T-helper 1 cell treated with Interleukin-12 subunit alpha and Interleukin-12 subunit beta and Interleukin-4 antibody, amounts not matched to agents 30 μg/mL and 1 μg/mL, for 36 hours (primary cell): ENCODE data around the gene POLD3.

Experiments used
- H3K27ac Mint-ChIP-seq: one replicate; pipeline ENCODE4 v1.8.0; 2021; ENCODE audit warnings: mild to moderate bottlenecking, mixed read lengths
- H3K27me3 Mint-ChIP-seq: one replicate; pipeline ENCODE4 v1.8.0; 2021; ENCODE audit warnings: low read depth, mixed read lengths
- H3K36me3 Mint-ChIP-seq: one replicate; pipeline ENCODE4 v1.8.0; 2021; ENCODE audit warnings: low read depth, mixed read lengths
- H3K4me1 Mint-ChIP-seq: one replicate; pipeline ENCODE4 v1.8.0; 2021; ENCODE audit warnings: low read depth, mixed read lengths
- H3K4me3 Mint-ChIP-seq: one replicate; pipeline ENCODE4 v1.8.0; 2021; ENCODE audit warnings: mild to moderate bottlenecking, moderate library complexity, mixed read lengths
- H3K9me3 Mint-ChIP-seq: one replicate; pipeline ENCODE4 v1.8.0; 2021; ENCODE audit warnings: mixed read lengths

The POLD3 gene

GRCh38 chr11:74608431-74608830 is 16.0 kb downstream of the POLD3 start:
- Mint-ChIP-seq H3K27me3 (no peaks in the 10 kb centered on the region), H3K36me3 (peaks cover 15% of the 10 kb centered on the region), H3K4me1 (no peaks in the 10 kb centered on the region), H3K27ac (no peak overlapping the region), H3K9me3 (no peaks in the 10 kb centered on the region), H3K4me3 (no peak overlapping the region)

GRCh38 chr11:74611369-74611861 is 19.0 kb downstream of the POLD3 start:
- H3K27ac Mint-ChIP-seq, result no peak overlapping the region
- no peaks in the 10 kb centered on the region for H3K4me1 Mint-ChIP-seq
- H3K27me3 Mint-ChIP-seq, result no peaks in the 10 kb centered on the region
- H3K36me3 Mint-ChIP-seq, result peaks cover 10% of the 10 kb centered on the region
- H3K9me3 Mint-ChIP-seq, result no peaks in the 10 kb centered on the region
- no peak overlapping the region for H3K4me3 Mint-ChIP-seq

GRCh38 chr11:74612877-74613276 is 20.5 kb downstream of the POLD3 start:
- Mint-ChIP-seq H3K9me3 (no peaks in the 10 kb centered on the region), H3K27me3 (no peaks in the 10 kb centered on the region), H3K4me1 (no peaks in the 10 kb centered on the region), H3K4me3 (no peak overlapping the region), H3K36me3 (peaks cover 10% of the 10 kb centered on the region), H3K27ac (no peak overlapping the region)

- Mint-ChIP-seq H3K27me3 (no peaks in the 10 kb centered on the region), H3K27ac (no peak overlapping the region)
These were observed 22.9 kb downstream of the POLD3 start for GRCh38 chr11:74615311-74615710.

GRCh38 chr11:74615988-74616387 is 23.6 kb downstream of the POLD3 start:
- no peak overlapping the region for H3K27ac Mint-ChIP-seq
- H3K36me3 Mint-ChIP-seq, result peaks cover 15% of the 10 kb centered on the region
- H3K4me3 Mint-ChIP-seq, result no peak overlapping the region
- H3K27me3 Mint-ChIP-seq, result no peaks in the 10 kb centered on the region
- peaks cover 1% of the 10 kb centered on the region for H3K4me1 Mint-ChIP-seq
- no peaks in the 10 kb centered on the region for H3K9me3 Mint-ChIP-seq

More at GRCh38 chr11:74615311-74615710, 22.9 kb downstream of the POLD3 start:
- no peaks in the 10 kb centered on the region for H3K9me3 Mint-ChIP-seq
- peaks cover 12% of the 10 kb centered on the region for H3K36me3 Mint-ChIP-seq
- H3K4me3 Mint-ChIP-seq, result no peak overlapping the region
- peaks cover 1% of the 10 kb centered on the region for H3K4me1 Mint-ChIP-seq

- no peak overlapping the region for H3K4me3 Mint-ChIP-seq
These were observed 28.1 kb downstream of the POLD3 start for GRCh38 chr11:74620531-74620930.

GRCh38 chr11:74626130-74626529 is 33.7 kb downstream of the POLD3 start:
- H3K27me3 Mint-ChIP-seq, result no peaks in the 10 kb centered on the region
- H3K27ac Mint-ChIP-seq, result no peak overlapping the region
- H3K4me3 Mint-ChIP-seq, result no peak overlapping the region
- H3K36me3 Mint-ChIP-seq, result peaks cover 43% of the 10 kb centered on the region
- H3K4me1 Mint-ChIP-seq, result no peaks in the 10 kb centered on the region
- H3K9me3 Mint-ChIP-seq, result no peaks in the 10 kb centered on the region

More at GRCh38 chr11:74620531-74620930, 28.1 kb downstream of the POLD3 start:
- H3K27me3 Mint-ChIP-seq, result no peaks in the 10 kb centered on the region
- H3K9me3 Mint-ChIP-seq, result no peaks in the 10 kb centered on the region
- H3K27ac Mint-ChIP-seq, result no peak overlapping the region
- peaks cover 1% of the 10 kb centered on the region for H3K4me1 Mint-ChIP-seq
- H3K36me3 Mint-ChIP-seq, result peaks cover 32% of the 10 kb centered on the region

GRCh38 chr11:74626604-74627003 is 34.2 kb downstream of the POLD3 start:
- Mint-ChIP-seq H3K27me3 (no peaks in the 10 kb centered on the region), H3K9me3 (no peaks in the 10 kb centered on the region), H3K4me3 (no peak overlapping the region), H3K4me1 (no peaks in the 10 kb centered on the region), H3K27ac (no peak overlapping the region), H3K36me3 (peaks cover 40% of the 10 kb centered on the region)

- Mint-ChIP-seq H3K27me3 (no peaks in the 10 kb centered on the region), H3K9me3 (no peaks in the 10 kb centered on the region), H3K4me1 (no peaks in the 10 kb centered on the region), H3K36me3 (peaks cover 45% of the 10 kb centered on the region), H3K27ac (no peak overlapping the region), H3K4me3 (no peak overlapping the region)
These were observed 35.0 kb downstream of the POLD3 start for GRCh38 chr11:74627381-74627780.

GRCh38 chr11:74630043-74630442 is 37.7 kb downstream of the POLD3 start:
- Mint-ChIP-seq H3K9me3 (no peaks in the 10 kb centered on the region), H3K36me3 (peaks cover 47% of the 10 kb centered on the region), H3K4me3 (no peak overlapping the region), H3K27ac (no peak overlapping the region), H3K4me1 (no peaks in the 10 kb centered on the region), H3K27me3 (no peaks in the 10 kb centered on the region)

- Mint-ChIP-seq H3K4me1 (no peaks in the 10 kb centered on the region), H3K36me3 (peaks cover 52% of the 10 kb centered on the region), H3K9me3 (no peaks in the 10 kb centered on the region), H3K27ac (no peak overlapping the region), H3K4me3 (no peak overlapping the region), H3K27me3 (no peaks in the 10 kb centered on the region)
These were observed 41.3 kb downstream of the POLD3 start for GRCh38 chr11:74633406-74634393.

GRCh38 chr11:74634537-74634936 is 42.2 kb downstream of the POLD3 start:
- Mint-ChIP-seq H3K4me3 (no peak overlapping the region), H3K27ac (no peak overlapping the region), H3K27me3 (no peaks in the 10 kb centered on the region), H3K36me3 (peaks cover 48% of the 10 kb centered on the region), H3K9me3 (no peaks in the 10 kb centered on the region), H3K4me1 (no peaks in the 10 kb centered on the region)

- Mint-ChIP-seq H3K4me3 (no peak overlapping the region), H3K27me3 (no peaks in the 10 kb centered on the region), H3K36me3 (peaks cover 52% of the 10 kb centered on the region), H3K27ac (no peak overlapping the region), H3K9me3 (no peaks in the 10 kb centered on the region), H3K4me1 (no peaks in the 10 kb centered on the region)
These were observed 44.3 kb downstream of the POLD3 start for GRCh38 chr11:74636630-74637184.

GRCh38 chr11:74637700-74638099 is 45.3 kb downstream of the POLD3 start:
- Mint-ChIP-seq H3K9me3 (no peaks in the 10 kb centered on the region), H3K36me3 (peaks cover 52% of the 10 kb centered on the region), H3K27me3 (no peaks in the 10 kb centered on the region)

GRCh38 chr11:74638869-74639268 is 46.5 kb downstream of the POLD3 start:
- H3K27ac Mint-ChIP-seq, result no peak overlapping the region
- H3K4me3 Mint-ChIP-seq, result no peak overlapping the region
- H3K27me3 Mint-ChIP-seq, result no peaks in the 10 kb centered on the region
- no peaks in the 10 kb centered on the region for H3K9me3 Mint-ChIP-seq
- H3K36me3 Mint-ChIP-seq, result peaks cover 55% of the 10 kb centered on the region
- no peaks in the 10 kb centered on the region for H3K4me1 Mint-ChIP-seq

More at GRCh38 chr11:74637700-74638099, 45.3 kb downstream of the POLD3 start:
- H3K4me3 Mint-ChIP-seq, result no peak overlapping the region
- no peak overlapping the region for H3K27ac Mint-ChIP-seq
- no peaks in the 10 kb centered on the region for H3K4me1 Mint-ChIP-seq
